PC-9 (cell line): ENCODE measurements around the gene AOPEP. TPM values are rescaled to one million over a fixed set of nuclear protein-coding genes. Genes with fewer than 3 reads are reported as not detected.

Experiments used
- BruUV-seq: library from RNA; stranded (reverse); fragments of 400-500 nt; replicated peaks from 2 replicates; lab custom pipeline; 2021; lab: Mats Ljungman, UMichigan
- CTCF ChIA-PET: fragments of 300-600 bp; sonication (Branson Sonifier 250); formaldehyde crosslinking; loops from one replicate; lab custom pipeline; 2022; ENCODE audit warnings: antibody characterized with exemption; lab: Charles Lee
- POLR2A ChIA-PET: fragments of 300-600 bp; sonication (Branson Sonifier 250); formaldehyde crosslinking; loops from one replicate; lab custom pipeline; 2022; ENCODE audit warnings: antibody characterized with exemption; ENCODE audit not compliant: unreplicated experiment; lab: Charles Lee
- DNase-seq, 2 experiments: peaks; one replicate each; pipeline versions ENCODE4 v3.0.0 to v3.0.0-alpha.2; 2015 to 2022; ENCODE audit warnings: mixed read lengths in 1 of 2
- H2AFZ ChIP-seq: fragments of 200-600 bp; sonication (generic); 2 replicates; pipeline ENCODE4 v1.8.1; 2017; ENCODE audit warnings: antibody characterized with exemption
- H3F3A ChIP-seq: fragments of 200-600 bp; sonication (generic); 2 replicates; pipeline ENCODE4 v1.8.1; 2017; ENCODE audit warnings: antibody characterized with exemption, mild to moderate bottlenecking, low read depth; ENCODE audit not compliant: insufficient read depth
- H3K27ac ChIP-seq: fragments of 200-600 bp; sonication (generic); 2 replicates; pipeline ENCODE4 v1.6.1; 2016; ENCODE audit warnings: mixed run types
- H3K27me3 ChIP-seq: fragments of 200-600 bp; sonication (generic); 2 replicates; pipeline ENCODE4 v1.6.1; 2016; ENCODE audit warnings: low read depth, mixed run types; ENCODE audit not compliant: insufficient read depth
- H3K36me3 ChIP-seq: fragments of 200-600 bp; sonication (generic); 2 replicates; pipeline ENCODE4 v1.6.1; 2016; ENCODE audit warnings: low read depth, mixed run types
- H3K4me1 ChIP-seq: fragments of 200-600 bp; sonication (generic); replicated peaks from 2 replicates; pipeline ENCODE4 v1.6.1; 2016; ENCODE audit warnings: mixed run types; ENCODE audit not compliant: insufficient read depth
- H3K4me2 ChIP-seq: fragments of 200-600 bp; sonication (generic); 2 replicates; pipeline ENCODE4 v1.6.1; 2017; ENCODE audit warnings: mixed run types
- H3K4me3 ChIP-seq: fragments of 200-600 bp; sonication (generic); 2 replicates; pipeline ENCODE4 v1.6.1; 2016; ENCODE audit warnings: mixed run types
- H3K79me2 ChIP-seq: fragments of 200-600 bp; sonication (generic); 2 replicates; pipeline ENCODE4 v1.6.1; 2017; ENCODE audit warnings: low read depth, mixed run types
- H3K9me2 ChIP-seq: fragments of 200-600 bp; sonication (generic); 2 replicates; pipeline ENCODE4 v1.8.1; 2017; ENCODE audit warnings: mild to moderate bottlenecking; ENCODE audit not compliant: insufficient read depth
- H3K9me3 ChIP-seq: fragments of 200-600 bp; sonication (generic); 2 replicates; pipeline ENCODE4 v1.8.1; 2016; ENCODE audit warnings: low read depth; ENCODE audit not compliant: insufficient read depth
- H4K20me1 ChIP-seq: fragments of 200-600 bp; sonication (generic); 2 replicates; pipeline ENCODE4 v1.8.1; 2017; ENCODE audit not compliant: insufficient read depth
- EZH2 ChIP-seq: fragments of 200-600 bp; sonication (generic); IDR thresholded peaks from 2 replicates; pipeline ENCODE4 v1.8.0; 2017; ENCODE audit warnings: antibody characterized with exemption, low read depth
- intact Hi-C: fragments of 100-400 bp; cut with micrococcal nuclease; formaldehyde crosslinking; loops from one replicate; pipeline ENCODE4 v1.10.0; 2022; ENCODE audit not compliant: unreplicated experiment
- total RNA-seq: library from RNA; stranded (reverse); gene quantifications from 2 replicates; pipeline ENCODE4 v1.2.3, GENCODE V29; 2021
- TF ChIP-seq, protein P1 (sequence below): fragments of 200-600 bp; sonication (generic); conservative IDR thresholded peaks from 2 replicates; pipeline ENCODE4 v1.6.1; 2017; ENCODE audit warnings: mixed run types, antibody characterized with exemption, mild to moderate bottlenecking, moderate library complexity

The AOPEP gene
- total RNA-seq, 1 experiment from 2014 or later = 90.0 TPM

DNA sequence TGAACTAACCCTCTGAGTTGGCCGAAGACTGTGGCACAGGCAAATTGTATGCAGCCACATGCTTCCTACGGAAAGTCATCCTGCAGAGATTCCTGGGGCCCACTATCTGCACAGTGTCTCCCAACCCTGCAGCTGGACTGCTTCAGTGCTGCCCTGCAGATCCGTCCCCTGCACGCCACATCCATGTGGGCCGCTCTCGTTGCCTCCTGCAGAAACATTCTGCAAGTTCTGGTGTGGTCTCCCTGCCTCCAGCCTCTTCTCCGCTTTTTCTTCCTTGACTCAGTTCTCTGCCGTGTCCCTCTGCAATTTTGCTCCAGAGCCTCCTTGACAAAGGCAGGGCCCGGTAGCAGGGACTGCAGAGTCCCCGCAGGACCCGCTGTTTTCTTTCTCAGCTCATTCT lies 249.0 kb downstream of the AOPEP start:
- DNase-seq = no peak
- Histone ChIP-seq H4K20me1 (no peaks in the 10 kb centered on the region), H3K4me1 (no peaks in the 10 kb centered on the region), H3F3A (no peaks in the 10 kb centered on the region), H3K36me3 (no peaks in the 10 kb centered on the region), H3K27me3 (no peaks in the 10 kb centered on the region), H3K79me2 (no peaks in the 10 kb centered on the region), H3K27ac (no peak overlapping the region), H3K4me3 (no peak overlapping the region), H3K9me2 (no peaks in the 10 kb centered on the region), H3K9me3 (no peaks in the 10 kb centered on the region), H3K4me2 (no peak overlapping the region), H2AFZ (no peak overlapping the region)
- intact Hi-C loops = no loop called here
- no TSS peak for BruUV-seq
- TF ChIP-seq, protein P1, sequence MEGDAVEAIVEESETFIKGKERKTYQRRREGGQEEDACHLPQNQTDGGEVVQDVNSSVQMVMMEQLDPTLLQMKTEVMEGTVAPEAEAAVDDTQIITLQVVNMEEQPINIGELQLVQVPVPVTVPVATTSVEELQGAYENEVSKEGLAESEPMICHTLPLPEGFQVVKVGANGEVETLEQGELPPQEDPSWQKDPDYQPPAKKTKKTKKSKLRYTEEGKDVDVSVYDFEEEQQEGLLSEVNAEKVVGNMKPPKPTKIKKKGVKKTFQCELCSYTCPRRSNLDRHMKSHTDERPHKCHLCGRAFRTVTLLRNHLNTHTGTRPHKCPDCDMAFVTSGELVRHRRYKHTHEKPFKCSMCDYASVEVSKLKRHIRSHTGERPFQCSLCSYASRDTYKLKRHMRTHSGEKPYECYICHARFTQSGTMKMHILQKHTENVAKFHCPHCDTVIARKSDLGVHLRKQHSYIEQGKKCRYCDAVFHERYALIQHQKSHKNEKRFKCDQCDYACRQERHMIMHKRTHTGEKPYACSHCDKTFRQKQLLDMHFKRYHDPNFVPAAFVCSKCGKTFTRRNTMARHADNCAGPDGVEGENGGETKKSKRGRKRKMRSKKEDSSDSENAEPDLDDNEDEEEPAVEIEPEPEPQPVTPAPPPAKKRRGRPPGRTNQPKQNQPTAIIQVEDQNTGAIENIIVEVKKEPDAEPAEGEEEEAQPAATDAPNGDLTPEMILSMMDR = no peak
- no peak for TF ChIP-seq EZH2
- ChIA-PET CTCF (no interaction called here), POLR2A (no interaction called here)

DNA sequence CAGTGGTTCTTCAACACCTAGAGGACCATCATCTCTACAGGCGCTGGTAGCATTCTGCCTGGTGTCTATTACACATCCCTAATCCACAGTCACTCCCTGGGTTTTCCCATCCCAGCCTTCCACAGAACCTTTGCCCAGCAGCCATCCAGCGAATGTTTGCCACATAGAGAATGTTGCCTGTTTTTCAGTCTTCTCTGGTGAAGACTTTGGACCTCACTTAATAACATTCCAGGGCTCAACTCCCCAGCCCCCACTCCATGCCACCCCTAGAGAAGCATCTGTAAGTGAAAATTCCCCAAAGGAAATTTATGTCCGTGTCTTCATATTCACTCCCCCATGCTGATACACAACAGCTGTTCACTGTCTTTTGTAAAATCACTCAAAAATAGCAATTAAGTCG lies 249.6 kb downstream of the AOPEP start:
- Histone ChIP-seq H3K27ac (no peak overlapping the region), H3K9me3 (no peaks in the 10 kb centered on the region), H3K4me1 (no peaks in the 10 kb centered on the region), H3K4me3 (no peak overlapping the region), H3K36me3 (no peaks in the 10 kb centered on the region), H4K20me1 (no peaks in the 10 kb centered on the region), H3K4me2 (no peak overlapping the region), H3F3A (no peaks in the 10 kb centered on the region), H3K79me2 (no peaks in the 10 kb centered on the region), H3K27me3 (no peaks in the 10 kb centered on the region), H3K9me2 (no peaks in the 10 kb centered on the region), H2AFZ (no peak overlapping the region)
- CTCF ChIA-PET = no interaction called here
- POLR2A ChIA-PET = no interaction called here
- no peak for TF ChIP-seq EZH2
- TF ChIP-seq, protein P1 = no peak
- no TSS peak for BruUV-seq
- no peak for DNase-seq
- intact Hi-C loops = no loop called here

DNA sequence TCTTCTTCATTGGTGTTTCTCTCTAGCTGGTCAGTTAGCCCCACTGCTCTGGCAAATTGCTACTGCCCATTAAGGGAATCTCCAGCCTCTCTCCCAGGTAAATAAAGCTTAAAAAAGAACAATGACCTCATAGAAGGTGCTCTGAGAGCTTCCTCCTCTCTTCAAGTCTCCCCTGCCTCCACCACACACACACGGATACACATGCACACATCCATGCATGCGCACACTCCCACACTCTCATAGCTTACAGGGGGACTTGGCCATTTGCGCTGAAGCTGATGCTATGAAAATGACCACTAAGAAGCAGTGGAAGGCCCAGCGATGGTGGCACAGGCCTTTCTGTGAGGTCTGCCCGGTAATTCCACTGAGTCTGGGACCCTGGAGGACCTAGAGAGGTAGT lies 250.9 kb downstream of the AOPEP start:
- Histone ChIP-seq H3K9me2 (no peaks in the 10 kb centered on the region), H3F3A (0 out of 2 replicates have a peak, but pooled peaks cover 4% of the 10 kb centered on the region), H4K20me1 (no peaks in the 10 kb centered on the region), H3K27ac (no peak overlapping the region), H3K4me2 (no peak overlapping the region), H3K27me3 (no peaks in the 10 kb centered on the region), H3K79me2 (no peaks in the 10 kb centered on the region), H3K4me3 (no peak overlapping the region), H2AFZ (no peak overlapping the region), H3K9me3 (no peaks in the 10 kb centered on the region), H3K36me3 (no peaks in the 10 kb centered on the region), H3K4me1 (no peaks in the 10 kb centered on the region)
- no TSS peak for BruUV-seq
- no peak for TF ChIP-seq EZH2
- TF ChIP-seq, protein P1 = no peak
- DNase-seq = no peak
- intact Hi-C loops = no loop called here
- CTCF ChIA-PET = no interaction called here
- POLR2A ChIA-PET = no interaction called here
